GM18517 (cell line): ENCODE measurements around the gene ASS1.

Source experiments
- ATAC-seq: cut with Tn5 transposase; IDR thresholded peaks from one replicate; pipeline ENCODE4 v1.9.1; 2021; ENCODE audit warnings: mild to moderate bottlenecking, moderate library complexity; ENCODE audit not compliant: unreplicated experiment

Gene ASS1

GRCh38 chr9:130470269-130470668, 25.5 kb downstream of the ASS1 start:
- no peak for ATAC-seq

- ATAC-seq = no peak
Measured at GRCh38 chr9:130470950-130471349, 26.2 kb downstream of the ASS1 start.

GRCh38 chr9:130471411-130472183, 26.8 kb downstream of the ASS1 start:
- no peak for ATAC-seq

DNA sequence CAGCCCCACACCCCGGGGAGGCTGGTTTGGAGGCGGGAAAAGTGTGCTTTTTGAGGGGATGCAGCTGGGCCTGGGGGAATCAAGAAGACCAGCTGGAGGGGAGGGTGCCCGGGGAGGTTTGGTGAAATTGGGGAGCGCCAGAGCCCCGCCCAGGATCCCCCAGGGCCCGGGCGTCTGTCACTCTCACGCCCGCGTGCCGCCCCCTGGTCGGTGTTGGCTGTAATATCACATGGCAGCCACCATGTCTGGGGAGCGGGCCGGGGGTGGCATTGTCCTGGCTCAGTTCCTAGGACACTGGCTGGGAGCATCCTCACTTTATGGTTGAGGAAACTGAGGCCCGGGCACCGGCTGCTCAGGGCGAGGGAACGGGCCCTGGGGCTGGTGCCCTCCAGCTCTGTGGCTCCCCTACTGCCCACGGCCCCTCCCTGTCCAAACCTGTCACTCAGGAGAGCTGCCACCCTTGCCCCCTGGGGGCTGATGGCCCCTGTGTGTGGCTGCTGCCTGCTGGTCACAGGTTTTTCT, 27.5 kb downstream of the ASS1 start:
- no peak for ATAC-seq

- ATAC-seq = no peak
Measured at GRCh38 chr9:130473009-130473408, 28.2 kb downstream of the ASS1 start.

DNA sequence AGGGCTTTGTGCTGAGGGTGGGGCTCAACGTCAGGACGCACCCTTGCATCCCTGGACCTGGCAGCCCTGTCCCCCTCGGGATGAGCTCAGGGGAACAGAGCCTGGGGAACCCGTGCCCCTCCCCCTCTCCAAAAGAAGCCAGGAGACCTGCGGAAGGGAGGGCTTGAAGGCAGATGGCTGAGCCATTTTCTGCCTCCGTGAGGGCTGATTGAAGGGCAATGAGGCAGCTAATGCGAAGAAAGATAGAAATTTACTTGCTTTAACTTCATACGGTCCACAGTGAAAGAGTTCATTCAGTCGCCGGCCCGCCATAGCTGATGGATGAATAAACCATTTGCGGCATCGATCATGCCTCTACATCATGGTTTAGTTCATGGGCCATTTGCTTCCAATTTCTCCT, 28.8 kb downstream of the ASS1 start:
- ATAC-seq = no peak

DNA sequence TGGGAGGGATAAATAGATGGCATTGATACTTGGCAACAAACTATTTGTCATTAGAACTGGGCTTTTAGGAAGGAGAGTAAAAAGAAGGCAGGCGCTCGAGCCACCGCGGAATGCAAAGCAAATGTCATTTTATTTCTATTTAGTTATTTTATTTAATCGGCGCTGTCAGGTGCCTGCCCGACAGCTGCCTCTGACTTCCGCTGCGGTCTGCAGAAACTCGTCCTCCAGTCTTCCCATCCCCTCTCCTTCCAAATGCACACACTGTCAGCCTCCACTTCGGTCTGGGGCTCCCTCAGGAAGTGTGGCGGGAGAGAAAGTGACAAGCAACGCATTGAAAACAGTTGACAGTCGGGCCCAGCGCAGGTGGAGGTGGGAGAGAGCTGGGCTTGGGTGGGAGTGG, 29.3 kb downstream of the ASS1 start:
- no peak for ATAC-seq

DNA sequence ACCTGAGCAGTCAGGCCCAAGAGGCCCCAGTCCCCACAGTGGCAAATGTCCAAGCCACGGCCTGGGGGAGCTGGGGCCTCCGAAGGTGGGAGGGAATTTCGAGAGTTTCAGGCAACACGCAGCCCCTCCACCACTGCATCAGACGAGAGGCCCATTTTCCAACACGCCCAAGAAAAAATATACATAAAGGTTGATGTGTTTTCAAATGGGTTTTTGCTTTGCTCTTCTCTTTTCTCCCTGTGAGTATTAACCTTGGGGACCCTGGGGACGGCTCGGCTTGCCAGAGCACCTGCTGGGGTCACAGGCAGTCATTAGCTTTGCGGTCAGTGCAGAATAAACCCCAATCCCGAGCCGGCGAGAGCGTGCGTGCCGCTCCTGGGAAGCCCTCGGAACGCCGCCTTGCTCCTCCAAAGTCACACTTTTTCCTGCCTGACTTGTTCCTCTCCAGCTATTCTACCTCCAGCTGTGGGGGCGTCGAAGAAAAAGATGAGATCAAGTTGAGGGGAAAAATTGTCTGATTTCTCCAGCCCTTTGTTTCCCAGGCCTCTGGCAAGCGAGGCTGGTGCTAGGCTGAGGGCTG, 31.5 kb downstream of the ASS1 start:
- ATAC-seq = no peak

GRCh38 chr9:130477564-130477963, 32.8 kb downstream of the ASS1 start:
- ATAC-seq = no peak

DNA sequence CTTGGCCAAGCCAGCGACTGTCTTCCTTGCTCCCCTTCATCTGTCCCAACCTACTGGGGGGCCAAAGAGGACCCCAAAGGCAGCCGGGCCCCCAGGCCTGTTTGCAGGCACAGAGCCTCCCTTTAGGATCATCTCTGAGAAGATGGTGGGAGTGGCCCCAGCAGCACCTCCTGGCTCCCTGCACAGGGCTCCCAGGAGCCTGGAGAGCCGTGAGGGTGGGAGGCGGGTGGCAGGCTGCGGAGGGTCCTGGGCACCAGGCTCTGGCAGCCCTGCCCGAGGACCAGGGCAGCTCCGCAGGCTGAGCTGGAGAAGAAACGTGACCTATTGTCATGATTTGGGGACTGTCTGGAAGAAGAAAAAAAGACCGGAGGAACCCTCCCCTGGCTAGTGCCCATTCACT, 33.4 kb downstream of the ASS1 start:
- ATAC-seq = no peak

- ATAC-seq = no peak
Measured at GRCh38 chr9:130478736-130479575, 34.2 kb downstream of the ASS1 start.

GRCh38 chr9:130479587-130479986, 34.8 kb downstream of the ASS1 start:
- ATAC-seq = no peak

GRCh38 chr9:130480673-130481072, 35.9 kb downstream of the ASS1 start:
- no peak for ATAC-seq

DNA sequence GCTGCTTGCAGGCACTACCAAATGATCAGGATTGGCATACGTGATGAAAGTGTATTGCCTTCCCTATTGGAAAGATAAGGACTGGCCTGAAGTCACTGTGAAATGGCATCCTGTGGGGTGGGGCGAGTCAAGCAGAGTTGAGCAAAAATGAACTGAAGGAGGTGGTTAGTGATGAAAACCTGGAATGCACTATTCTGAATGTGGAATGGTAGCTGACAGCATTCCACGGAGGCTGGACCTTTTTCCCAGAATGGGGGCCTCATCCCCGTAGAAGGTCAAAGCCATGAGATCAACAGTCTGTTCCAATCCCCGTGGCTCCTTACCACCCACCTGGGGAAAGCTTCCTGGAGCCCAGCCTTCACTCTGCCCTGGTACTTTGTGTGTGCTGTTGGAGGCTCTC, 37.7 kb downstream of the ASS1 start:
- no peak for ATAC-seq

DNA sequence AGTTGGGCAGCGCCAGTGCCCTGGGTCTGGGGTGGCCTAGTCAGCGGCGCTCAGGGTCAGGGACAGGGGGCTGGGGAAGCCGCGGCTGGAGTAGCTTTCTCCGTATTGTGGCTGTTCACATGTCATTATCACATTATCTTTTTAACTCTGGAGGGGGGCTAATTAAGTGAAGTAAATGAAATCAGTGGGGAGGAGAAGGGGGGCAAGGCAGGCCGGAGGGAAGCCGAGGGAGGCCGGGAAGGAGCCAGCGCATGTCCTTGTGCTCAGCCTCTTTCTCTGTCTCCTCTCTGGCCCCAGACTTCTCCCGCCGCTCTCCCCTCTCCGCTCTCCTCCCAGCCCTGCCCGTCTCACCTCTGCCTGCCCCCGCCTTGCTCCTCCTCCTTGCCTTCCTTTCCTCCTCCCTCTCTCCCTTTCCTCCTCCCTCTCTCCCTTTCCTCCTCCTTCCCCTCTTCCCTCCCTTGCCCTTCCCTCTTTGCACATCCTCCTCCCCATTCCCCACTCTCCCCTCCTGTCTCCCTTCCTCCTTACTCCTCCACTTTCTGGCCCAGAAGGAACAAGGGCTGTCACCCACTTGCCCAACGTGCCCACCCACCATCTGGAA, 38.7 kb downstream of the ASS1 start:
- ATAC-seq = no peak

DNA sequence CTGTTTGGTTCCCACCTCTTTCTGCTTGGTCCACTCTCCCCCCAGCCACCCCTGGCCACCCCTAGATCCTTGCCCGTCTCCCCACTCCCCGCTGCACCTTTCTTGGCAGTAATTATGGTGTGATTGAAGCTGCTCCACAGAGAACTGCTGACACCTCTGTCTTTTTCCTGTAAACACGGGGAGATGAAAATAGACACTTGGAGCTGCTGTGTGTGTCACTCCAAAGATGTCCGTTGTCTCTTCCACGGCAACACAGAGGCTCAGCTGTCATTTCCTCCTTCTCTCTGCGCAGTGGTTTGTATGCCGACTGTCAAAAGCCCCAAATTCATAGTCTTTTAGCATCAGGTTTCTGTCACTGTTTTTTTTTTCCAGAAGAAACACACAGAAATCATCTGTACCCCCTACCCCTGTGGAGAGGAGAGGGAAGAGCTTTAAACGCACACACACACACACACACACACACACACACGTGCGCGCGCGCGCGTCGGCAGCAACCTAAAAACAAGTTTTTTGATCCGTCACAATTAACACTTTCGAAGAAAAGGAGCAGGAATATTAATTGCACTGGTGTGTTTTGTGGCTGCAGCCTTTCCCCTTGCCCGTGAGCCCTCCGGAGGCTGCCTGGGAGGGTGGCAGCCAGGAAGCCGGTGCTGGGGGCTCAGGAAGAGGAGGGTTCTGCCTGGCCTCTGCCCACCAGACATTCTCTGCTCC, 39.8 kb downstream of the ASS1 start:
- no peak for ATAC-seq

DNA sequence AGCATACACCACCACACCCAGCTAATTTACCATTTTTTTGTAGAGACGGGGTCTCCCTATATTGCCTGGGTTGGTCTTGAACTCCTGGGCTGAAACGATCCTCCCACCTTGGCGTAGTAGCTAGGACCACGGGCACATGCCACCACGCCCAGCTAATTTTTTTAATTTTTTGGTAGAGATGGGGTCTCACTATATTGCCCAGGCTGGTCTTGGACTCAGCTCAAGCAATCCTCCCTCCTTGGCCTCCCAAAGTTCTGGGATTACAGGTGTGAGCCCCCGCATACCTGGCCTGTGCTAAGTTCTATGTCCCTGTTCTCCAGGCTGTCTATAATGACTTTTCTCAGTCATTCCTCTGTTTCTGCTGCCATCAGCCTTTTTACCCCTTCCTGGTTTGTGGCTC, 41.3 kb downstream of the ASS1 start:
- ATAC-seq = no peak

DNA sequence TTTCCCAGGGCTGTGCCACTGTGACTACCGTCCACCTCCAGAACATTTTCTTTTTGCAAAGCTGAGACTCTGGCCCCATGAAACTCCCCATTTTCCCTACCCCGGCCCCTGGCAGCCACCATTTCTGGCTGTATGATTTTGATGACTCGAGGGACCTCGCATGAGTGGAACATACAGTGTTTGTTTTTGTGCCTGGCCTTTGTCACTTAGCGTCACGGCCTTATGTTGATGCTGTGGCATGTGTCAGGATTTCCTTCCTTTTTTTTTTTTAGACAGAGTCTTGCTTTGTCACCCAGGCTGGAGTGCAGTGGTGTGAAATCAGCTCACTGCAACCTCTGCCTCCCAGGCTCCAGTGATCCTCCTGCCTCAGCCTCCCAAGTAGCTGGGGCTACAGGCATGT, 42.7 kb downstream of the ASS1 start:
- ATAC-seq = no peak

DNA sequence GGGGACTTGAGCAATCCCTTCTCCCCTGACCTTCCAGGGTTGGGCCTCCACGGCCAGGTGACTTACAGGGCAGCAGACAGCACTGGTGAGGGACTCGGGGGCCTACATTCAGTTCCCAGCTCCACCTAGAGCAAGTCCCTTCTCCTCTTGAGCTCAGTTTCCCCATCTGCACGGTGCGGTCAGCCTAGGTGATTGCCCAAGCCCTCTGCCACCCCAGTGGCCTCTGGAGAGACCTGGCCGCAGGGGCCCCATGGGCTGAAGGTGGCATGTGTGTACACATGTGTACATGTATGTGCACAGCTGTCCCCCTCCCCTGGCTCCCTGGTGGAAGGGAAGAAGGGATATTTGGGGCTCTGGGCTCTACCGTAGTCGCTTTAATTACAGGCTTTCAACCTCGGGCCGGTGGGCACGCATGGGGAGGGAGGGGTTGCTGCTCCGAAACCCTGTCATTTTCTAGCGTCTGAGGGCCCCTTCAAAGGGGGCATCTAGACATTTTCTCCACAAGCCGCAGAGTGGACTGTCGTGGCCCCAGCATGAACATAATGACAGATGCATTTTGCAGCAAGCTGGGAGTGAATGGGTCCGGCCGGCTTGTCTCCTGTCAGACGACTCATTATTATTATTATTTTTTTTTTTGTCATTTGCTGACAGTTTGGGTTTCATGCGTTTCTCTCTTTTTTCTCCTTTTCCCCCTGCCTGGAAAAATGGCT, 44.0 kb downstream of the ASS1 start:
- ATAC-seq = no peak

GRCh38 chr9:130490981-130491380, 46.2 kb downstream of the ASS1 start:
- no peak for ATAC-seq
